GM20431 (cell line): ENCODE results near the gene SLC24A3.

Experiments
- in situ Hi-C: fragments of 300-500 bp; cut with MseI, MboI; formaldehyde crosslinking; loops from one replicate; pipeline ENCODE4 v1.15.0; 2020; ENCODE audit warnings: low sequenced_read_pairs; ENCODE audit not compliant: unreplicated experiment

The SLC24A3 gene

GRCh38 chr20:19374216-19374615 lies 161.8 kb downstream of the SLC24A3 start:
- in situ Hi-C loops: no loop called here

DNA sequence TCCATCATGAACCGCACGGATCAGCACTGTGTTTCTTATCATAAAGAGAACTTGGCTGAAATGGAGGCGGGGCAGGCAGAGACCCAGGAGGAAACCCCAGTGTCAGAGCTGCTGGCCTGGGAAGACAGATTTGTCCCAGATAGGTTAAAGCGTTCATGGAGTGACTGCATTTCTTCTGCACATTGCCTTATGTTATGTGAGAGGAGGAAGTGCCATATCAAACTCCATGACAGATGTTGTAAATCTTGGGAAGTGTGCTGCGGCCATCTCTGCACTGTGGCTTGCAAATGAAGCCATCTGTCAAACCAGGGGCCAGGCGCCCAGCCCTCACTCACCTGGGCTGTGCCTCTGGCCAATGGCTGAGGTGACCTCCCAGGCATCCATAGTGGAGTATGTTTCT lies 163.0 kb downstream of the SLC24A3 start:
- in situ Hi-C loops: no loop called here

GRCh38 chr20:19375801-19376200 lies 163.4 kb downstream of the SLC24A3 start:
- in situ Hi-C loops: no loop called here

- in situ Hi-C loops: no loop called here
Measured at GRCh38 chr20:19376451-19377229, 164.2 kb downstream of the SLC24A3 start.

DNA sequence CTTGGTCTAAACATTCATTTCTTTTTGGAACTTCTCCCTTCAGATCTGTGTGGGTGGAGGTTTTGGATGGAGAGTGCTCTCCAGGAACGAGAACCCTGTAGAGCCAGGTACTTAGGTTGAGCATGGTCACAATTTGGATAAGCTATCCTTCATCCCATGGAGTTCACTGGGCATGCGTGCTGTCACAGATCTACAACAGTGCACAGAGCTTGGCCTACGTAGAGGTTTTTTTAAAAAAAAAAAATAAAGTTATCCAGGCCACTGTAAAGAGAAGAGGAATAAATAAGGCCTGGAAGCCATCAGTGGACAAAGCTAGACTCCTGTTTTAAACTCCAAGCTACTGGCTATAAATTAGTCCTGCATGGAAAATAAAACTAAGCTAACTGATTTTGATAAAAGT lies 165.6 kb downstream of the SLC24A3 start:
- in situ Hi-C loops: no loop called here

DNA sequence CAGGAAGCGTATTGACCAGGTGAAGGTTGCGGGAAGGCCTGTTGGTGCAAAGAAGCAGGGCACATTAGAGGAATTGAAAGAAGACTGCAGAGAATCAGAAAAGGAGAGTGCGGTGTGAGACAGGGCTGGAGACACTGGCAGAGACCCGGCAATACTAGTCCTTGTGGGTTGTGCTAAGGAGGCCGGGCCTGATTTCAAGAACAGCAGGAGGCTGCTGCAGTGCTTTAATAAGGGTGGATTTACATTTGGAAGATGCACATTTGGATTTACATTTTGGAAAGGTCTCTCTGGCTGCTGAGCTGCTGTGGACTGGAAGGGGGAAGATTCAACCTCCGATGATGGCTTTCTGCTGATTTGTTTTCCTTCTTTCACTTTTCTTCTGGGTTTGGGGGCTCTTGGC lies 167.8 kb downstream of the SLC24A3 start:
- in situ Hi-C loops: no loop called here

DNA sequence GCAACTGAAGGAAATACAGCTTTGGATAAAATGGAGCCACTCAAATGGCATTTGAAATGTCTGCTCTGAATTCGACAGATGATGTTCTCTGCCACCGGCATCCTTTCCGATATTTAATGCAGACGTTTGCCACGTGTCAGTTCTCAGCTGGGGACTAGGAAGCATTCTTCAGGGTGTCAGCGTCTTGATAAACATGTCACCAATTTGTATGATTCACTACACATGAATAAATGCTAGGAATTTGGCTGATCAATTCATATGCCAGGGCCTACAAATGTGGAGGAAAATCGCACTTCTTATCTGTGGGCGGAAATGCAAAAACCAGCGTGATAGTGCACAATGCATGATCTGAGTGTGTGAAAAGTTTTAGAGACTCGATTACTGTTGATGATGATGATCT lies 169.5 kb downstream of the SLC24A3 start:
- in situ Hi-C loops: no loop called here

- in situ Hi-C loops: no loop called here
Measured at GRCh38 chr20:19382386-19383340, 170.2 kb downstream of the SLC24A3 start.

- in situ Hi-C loops: no loop called here
Measured at GRCh38 chr20:19384940-19385339, 172.5 kb downstream of the SLC24A3 start.

GRCh38 chr20:19387251-19387650 lies 174.8 kb downstream of the SLC24A3 start:
- in situ Hi-C loops: no loop called here

GRCh38 chr20:19392344-19393130 lies 180.1 kb downstream of the SLC24A3 start:
- in situ Hi-C loops: no loop called here

DNA sequence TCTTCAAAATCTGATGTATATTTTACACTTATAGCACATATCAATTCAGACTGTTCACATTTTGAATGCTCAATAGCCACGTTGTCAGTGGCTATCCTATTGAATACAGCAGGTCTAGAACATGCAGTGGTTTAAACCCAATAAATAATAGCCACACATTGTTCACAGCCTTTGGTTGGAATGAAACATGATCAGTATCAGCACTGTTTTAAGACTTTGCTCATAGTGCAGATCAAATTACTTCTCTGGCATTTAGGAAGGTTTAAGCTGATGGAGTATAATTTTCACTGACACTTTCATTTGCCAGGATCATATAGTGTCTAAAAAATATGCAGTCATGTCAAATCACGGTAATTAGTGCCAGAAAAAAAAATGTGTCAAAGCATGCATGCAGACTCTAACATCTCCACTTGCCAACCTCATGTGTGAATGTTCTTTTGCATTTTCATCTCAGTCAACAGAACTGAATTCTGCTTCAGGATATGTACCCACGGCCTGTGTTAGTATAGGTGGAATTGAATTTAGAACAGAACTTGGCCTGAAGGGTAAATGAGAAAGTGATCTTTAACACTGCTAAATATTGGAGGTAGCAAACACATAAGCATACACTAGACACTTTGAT lies 184.1 kb downstream of the SLC24A3 start:
- in situ Hi-C loops: no loop called here

GRCh38 chr20:19397226-19397625 lies 184.8 kb downstream of the SLC24A3 start:
- in situ Hi-C loops: no loop called here

DNA sequence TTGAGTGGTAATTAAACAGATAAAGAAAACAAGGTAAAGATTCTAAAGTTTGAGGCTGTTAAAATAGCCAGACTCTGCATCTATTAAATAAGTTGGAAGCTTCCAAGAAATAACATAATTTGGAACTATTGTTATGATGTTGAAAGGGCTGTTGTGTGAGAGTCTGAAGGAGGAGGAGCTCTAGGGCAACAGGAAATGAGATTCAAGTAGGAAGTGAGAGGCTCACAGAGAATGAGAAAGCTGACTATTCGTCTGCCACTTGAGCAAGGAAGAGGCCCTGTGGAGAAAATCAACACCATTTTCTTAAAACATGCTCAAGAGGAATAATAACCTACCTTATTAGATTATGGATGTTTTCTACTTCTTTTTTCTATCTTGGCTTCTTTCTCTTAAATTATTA lies 185.2 kb downstream of the SLC24A3 start:
- in situ Hi-C loops: no loop called here

GRCh38 chr20:19401096-19401495 lies 188.7 kb downstream of the SLC24A3 start:
- in situ Hi-C loops: no loop called here

DNA sequence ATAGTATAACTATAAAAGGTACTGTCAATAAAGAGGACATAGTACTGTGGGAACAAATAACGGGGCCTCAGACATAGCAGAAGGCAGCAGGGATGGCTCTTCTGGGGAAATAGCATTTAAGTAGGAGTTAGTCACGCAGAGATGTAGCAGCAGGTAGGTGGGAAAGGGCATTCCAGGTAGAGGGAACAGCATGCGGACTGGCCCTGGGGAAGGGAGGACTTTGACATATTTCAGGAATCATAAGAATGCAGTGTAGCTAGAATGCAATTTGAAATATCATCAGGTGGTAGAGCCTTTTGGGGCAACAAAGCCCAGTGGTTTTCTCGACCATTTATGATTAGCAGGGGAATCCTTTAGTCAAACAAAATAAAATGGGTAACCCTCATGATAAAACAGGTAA lies 191.1 kb downstream of the SLC24A3 start:
- in situ Hi-C loops: no loop called here

DNA sequence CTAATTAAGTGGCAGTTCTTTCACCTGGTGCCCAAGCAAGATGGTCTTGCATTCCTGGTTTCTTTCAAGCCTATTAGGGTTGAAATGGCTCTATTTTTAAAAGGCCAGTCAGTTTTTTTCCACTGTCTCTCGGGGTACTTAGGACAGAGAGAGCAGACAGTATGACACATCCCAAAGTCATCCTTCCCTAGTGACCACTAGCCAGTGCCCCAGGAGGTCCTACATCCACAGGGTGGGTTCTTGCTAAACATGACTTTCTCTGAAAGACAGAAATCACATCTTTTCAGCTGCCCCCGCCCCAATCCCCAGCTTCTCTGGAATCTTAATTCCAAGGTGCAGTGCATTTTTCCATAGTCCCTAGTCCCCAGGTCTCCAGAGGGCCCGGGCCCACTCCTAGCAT lies 192.4 kb downstream of the SLC24A3 start:
- in situ Hi-C loops: no loop called here

DNA sequence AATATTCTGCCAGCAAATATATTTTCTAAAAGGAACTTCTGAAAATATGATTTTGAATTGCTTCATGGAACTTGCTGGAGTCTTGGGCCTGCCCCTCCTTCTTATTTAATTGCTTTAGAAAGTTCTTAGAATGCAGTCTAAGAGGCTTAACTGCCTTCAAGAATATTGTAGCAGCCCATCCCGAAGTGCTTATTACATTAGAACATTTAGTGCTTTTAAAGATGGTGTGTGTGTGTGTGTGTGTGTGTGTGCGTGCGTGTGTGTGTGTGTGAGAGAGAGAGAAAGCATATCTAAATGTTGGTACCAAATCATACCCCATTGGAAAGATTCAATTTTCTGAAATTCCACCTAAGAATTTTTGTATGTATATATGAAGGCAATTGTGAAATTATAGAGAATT lies 193.5 kb downstream of the SLC24A3 start:
- in situ Hi-C loops: no loop called here

DNA sequence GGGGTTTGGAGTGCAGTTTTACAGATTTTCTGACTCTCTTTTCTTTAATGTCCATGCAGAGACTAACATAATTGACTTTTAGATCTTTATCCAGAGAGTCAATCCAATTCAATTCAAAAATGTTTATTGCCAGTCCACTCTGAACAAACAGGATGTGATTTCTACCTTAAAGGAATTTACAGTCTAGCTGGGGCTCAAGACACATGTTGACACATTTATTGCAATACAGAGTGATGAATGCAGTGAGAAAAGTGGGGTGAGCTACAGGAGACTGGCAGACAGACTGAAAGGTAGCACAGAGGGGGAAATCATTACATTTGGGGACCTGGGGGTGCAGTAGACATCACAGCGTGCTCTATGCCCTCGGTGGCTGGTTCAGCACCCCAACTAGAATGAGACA lies 193.9 kb downstream of the SLC24A3 start:
- in situ Hi-C loops: no loop called here

- in situ Hi-C loops: no loop called here
Measured at GRCh38 chr20:19407196-19407595, 194.8 kb downstream of the SLC24A3 start.
